RCC 7860 (cell line): ENCODE data around the gene IZUMO4.

Source experiments
- DNase-seq: peaks from one replicate; pipeline ENCODE4 v3.0.0-alpha.2; 2015; ENCODE audit warnings: low spot score
- FAIRE-seq: peaks from 2 replicates; lab custom pipeline; 2012; peaks lifted over from hg19 to GRCh38; lab: Jason Lieb, UNC

IZUMO4 gene, protein sequence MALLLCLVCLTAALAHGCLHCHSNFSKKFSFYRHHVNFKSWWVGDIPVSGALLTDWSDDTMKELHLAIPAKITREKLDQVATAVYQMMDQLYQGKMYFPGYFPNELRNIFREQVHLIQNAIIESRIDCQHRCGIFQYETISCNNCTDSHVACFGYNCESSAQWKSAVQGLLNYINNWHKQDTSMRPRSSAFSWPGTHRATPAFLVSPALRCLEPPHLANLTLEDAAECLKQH

DNA sequence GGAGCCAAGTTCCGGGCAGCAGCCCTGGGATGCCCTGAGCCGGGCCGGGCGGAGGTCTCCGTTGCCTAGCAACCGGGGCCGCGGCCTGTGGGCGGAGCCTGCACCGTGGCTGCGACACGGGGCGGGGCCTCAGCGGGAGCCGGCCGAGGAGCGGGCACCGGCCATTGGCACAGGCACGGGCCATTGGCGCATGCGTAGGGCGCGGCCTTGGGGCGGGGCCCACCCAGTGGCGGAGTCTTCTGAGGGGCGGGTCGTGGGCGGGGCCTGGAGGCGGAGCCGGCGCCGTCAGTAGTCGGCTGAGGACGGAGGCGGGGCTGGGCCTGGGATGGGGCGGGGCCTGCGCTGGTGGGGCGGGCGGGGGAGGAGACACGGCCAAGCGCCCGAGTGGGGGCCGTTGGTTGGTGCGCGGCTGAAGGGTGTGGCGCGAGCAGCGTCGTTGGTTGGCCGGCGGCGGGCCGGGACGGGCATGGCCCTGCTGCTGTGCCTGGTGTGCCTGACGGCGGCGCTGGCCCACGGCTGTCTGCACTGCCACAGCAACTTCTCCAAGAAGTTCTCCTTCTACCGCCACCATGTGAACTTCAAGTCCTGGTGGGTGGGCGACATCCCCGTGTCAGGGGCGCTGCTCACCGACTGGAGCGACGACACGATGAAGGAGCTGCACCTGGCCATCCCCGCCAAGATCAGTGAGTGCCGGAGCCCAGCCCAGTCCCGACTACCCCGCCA lies at the start of gene IZUMO4:
Gene IZUMO4 (plus strand): TSS at position 436 of the 723 bp plus-strand sequence. CDS start 31 bp downstream, at position 467.
- FAIRE-seq, result no peak

DNA sequence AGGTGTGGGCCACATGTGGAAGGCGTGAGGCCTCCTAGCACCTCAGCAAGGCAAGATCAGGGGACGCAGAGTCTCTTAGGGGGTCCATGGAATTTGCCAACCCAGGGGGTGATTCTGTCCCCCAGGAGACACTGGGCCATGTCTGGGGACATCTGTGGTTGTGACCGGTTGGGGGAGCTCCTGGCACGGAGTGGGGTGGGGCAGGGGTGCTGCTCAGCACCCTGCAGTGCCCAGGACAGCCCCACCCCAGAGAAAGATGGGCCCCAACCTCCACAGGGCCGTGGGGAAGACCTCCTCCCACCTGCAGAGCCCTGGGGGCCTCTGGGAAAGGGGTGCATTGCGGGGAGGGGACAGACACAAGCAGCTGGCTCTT lies 49.7 kb upstream of the IZUMO4 start:
- FAIRE-seq, result no peak
- DNase-seq, result no peak

More for the DNA sequence above, at the start of gene IZUMO4:
- DNase-seq, result peak; percentile 93

GRCh38 chr19:2047449-2048103 lies 49.1 kb upstream of the IZUMO4 start:
- FAIRE-seq (peak; percentile 82), DNase-seq (peak; percentile 65)

DNA sequence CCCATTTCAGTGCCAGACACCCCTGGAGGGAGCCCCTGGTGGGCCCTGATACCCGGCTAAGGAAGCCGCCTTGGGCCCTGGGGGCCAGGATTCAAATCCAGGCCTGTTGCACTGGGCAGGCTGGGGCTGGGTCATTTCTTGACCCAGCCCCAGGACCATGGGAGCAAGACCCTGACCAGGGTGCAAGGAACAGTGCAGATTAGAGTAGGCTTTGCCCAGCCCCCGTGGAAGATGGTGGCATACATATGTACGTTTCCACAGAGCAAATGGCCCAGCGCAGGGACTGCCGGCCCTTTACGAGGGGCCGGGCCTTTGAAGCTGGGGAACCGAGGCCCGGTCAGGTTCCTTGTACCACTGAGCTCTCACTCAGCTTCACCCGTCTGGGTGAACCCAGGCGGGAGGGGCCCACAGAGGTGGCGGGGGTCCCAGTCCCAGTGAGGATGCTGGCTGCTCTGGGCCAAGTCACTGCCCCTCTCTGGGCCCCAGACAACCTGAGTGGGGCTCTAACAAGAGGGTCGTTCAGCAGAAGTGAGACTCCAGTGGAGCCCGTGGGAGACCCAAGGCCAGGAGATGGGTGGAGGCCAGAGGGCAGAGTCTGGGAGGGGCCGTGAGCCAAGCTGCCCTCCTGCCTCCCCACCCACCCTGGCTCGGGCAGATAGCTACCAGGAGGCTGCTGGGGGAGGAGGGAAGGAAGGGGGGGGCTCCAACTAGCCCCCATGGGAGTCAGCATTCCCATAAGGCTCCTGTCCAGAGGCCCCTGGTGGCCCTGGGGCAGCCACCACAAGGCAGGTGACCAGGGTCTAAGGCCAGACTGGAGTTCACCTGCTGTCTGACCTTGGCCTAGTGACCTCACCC lies 48.4 kb upstream of the IZUMO4 start:
- DNase-seq (no peak), FAIRE-seq (no peak)

- no peak for FAIRE-seq
- no peak for DNase-seq
These were observed 47.6 kb upstream of the IZUMO4 start for GRCh38 chr19:2048959-2049740.

GRCh38 chr19:2049741-2050348 lies 46.9 kb upstream of the IZUMO4 start:
- DNase-seq, result peak; percentile 77
- no peak for FAIRE-seq

DNA sequence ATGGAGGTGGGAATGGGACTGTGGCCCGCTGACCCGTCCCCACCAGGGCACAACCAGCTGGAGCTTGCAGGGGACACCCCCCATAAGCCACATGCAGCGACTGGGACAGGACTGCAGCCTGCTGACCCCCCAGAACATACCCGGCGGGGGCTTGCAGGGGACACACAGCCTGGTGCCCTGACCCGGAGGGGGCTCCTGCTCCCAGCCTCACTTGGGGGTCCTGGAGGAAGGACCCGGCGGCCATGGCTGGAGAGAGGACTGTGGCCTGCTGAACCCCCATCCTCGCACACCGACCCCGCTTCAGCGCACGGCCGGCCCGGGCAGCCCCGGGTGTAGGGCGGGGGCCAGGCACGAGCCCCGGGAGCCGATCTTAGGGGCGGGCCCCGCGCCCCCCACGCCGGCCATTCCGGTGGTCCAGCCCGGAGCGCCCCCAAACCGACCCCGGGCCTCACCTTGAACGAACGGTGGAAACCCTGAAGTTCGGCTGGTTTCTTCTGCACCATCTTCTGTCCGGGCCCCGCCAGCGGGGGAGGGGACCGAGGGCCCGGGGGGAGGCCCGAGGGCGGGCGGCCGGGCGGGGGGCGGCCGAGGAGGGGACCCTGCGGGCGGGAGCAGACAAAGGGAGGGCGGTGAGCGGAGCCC lies 46.2 kb upstream of the IZUMO4 start:
- DNase-seq, result no peak
- FAIRE-seq, result no peak

DNA sequence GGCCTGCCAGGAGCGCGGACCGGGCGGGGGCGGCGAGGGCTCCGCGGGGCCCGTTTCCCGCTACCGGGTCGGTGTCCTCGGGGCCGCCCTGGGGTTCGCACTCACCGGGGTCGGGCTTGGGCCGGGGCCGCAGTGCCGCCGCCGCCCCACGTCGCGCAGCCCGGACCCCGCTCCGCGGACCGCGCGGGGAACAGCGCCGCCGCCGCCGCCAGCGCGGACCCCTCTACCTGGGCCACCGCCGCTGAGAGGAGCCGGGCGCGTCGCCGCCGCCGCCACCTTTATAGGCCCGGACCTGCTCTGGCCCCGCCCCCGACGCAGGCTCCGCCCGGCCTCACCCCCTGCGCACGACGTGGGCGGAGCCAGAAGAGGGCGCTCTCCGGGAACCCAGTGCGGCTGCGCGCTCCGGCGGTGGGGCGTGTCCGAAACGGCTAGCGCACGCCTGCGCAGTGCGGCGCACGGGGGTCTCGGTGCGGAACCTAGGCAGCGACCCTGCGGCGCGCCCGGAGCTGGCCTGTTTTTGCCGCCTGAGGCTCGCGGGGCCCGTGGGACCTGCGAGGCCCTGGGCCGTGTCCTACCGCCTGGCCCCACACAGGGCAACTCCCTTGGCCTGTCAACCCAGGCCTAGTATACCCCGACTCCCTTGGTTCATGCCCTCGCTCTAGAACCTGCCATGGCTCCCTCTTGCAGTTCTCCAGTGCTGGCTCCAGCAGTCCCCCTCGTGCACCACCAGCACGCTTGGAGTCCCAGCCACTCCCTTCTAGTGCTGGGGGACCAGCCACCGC lies 45.5 kb upstream of the IZUMO4 start, which contains the start of gene MKNK2:
Gene MKNK2 (minus strand): TSS at position 254 of the 782 bp plus-strand sequence. CDS start 393 bp downstream, outside the sequence.
- peak; percentile 78 for DNase-seq
- FAIRE-seq, result no peak

GRCh38 chr19:2051773-2052704 lies 44.7 kb upstream of the IZUMO4 start:
- no peak for DNase-seq
- FAIRE-seq, result no peak

DNA sequence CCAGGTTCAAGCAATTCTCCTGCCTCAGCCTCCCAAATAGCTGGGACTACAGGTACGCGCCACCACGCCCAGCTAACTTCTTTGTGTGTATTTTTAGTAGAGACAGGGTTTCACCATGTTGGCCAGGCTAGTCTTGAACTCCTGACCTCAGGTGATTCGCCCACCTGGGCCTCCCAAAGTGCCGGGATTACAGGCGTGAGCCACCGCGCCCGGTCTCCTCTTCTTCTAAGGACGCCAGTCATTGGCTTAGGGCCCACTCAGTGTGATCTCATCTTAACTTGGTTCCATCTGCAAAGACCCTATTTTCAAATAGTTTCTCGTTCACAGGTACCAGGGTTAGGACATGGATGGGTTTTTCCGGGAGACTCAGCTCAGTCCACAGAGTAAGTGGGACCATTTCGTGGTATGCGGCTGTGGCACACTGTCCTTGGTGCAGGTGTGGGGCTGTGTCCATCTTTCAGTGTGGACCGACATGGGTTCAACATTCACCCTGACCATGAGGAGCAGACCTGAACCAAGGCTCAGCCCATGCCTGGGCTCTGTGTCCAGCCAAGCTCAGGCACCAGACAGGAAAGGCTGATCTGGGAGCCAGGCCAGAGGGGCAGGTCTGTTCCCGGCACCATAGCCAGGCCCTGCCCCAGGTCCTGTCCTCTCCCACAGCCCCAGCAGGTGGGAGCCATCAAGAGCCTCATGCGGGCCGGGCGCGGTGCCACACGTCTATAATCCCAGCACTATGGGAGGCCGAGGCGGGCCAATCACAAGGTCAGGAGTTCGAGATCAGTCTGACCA lies 42.9 kb upstream of the IZUMO4 start:
- FAIRE-seq (no peak), DNase-seq (no peak)

DNA sequence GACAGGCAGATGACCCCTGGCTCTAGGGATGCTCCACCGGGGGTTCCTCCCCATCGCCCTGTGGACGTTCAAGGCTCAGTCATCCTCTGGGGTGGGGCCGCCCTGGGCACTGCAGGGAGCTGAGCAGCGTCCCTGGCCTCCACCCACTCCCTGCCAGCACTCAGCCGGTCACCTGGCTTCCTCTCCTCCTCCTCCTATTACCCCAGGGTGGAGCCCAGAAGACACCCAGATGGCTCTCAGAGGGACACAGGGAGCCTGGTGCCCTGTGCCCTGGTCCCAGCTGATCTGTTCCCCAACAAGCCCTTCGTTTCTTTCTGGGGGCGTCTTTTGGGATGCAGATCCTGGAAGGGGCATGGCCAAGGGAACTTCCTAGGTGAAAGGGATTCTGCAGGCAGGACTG lies 42.0 kb upstream of the IZUMO4 start:
- no peak for DNase-seq
- FAIRE-seq, result no peak

GRCh38 chr19:2055931-2056836 lies 40.5 kb upstream of the IZUMO4 start:
- DNase-seq (peak; percentile 67), FAIRE-seq (no peak)

- DNase-seq, result no peak
These were observed 39.9 kb upstream of the IZUMO4 start for GRCh38 chr19:2056837-2057192.

GRCh38 chr19:2057484-2058469 lies 38.9 kb upstream of the IZUMO4 start:
- FAIRE-seq (no peak), DNase-seq (no peak)

More at GRCh38 chr19:2056837-2057192, 39.9 kb upstream of the IZUMO4 start:
- FAIRE-seq, result no peak
